Measurements from ENCODE around the gene GNAT3. TPM values are rescaled to one million over a fixed set of nuclear protein-coding genes. Genes with fewer than 3 reads are reported as not detected.

GNAT3 gene
- total RNA-seq (2022) (not detected in 2 replicates), Bru-seq, nascent RNA (percentile 1 among the genes with signal in this experiment), BruChase-seq, experiment 1, labeled RNA remaining after a 2-hour chase (not detected), BruChase-seq, experiment 2, labeled RNA remaining after a 6-hour chase (not detected)
- long read RNA-seq = 0 reads

DNA sequence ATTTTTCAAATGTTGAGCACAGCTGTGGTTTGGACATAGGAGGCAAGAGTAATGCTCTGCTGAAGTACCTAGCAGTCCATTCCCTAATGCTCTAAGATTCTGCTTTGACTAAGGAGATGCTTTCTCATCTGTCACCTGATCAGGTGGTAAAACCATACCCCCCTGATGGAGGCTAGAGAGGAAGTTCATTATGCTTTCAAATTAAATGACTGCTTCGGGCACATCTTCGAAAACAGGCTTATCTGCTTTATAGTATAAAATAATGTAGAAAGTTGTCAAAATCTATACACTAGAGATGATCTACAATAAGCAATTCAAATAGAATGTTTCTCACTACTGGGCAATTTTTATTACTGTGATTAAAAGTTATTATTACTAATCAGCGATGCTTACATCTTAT, at the start of gene GNAT3:
Gene GNAT3, minus strand, starts transcription at position 101 of the 400 bp plus-strand sequence. CDS start 138 bp downstream, outside the sequence.
- DNase-seq = no peak
- H3K9me3 Mint-ChIP-seq (ENCODE audit: unreplicated experiment) = no peaks in the 10 kb centered on the region
- Histone ChIP-seq H3K9me3 (no peaks in the 10 kb centered on the region), H3K4me1 (no peaks in the 10 kb centered on the region), H3K4me3 (ENCODE audit: low read depth, low read length) (no peak within 1 kb of the TSS), H3K36me3 (ENCODE audit: control insufficient read depth, insufficient read depth, low read length) (no peaks in the 10 kb centered on the region), H3K27me3 (replicated peaks; ENCODE audit: control insufficient read depth, insufficient read depth, low read length) (no peaks in the 10 kb centered on the region)
- POLR2A ChIA-PET = no interaction called here
- no peak within 1 kb of the TSS for H3K4me3 Mint-ChIP-seq (ENCODE audit: unreplicated experiment)
- no peak within 1 kb of the TSS for H3K27ac Mint-ChIP-seq (ENCODE audit: unreplicated experiment)
- BruUV-seq (replicated peaks) = no TSS peak
- CTCF ChIA-PET = no interaction called here
- H3K27me3 Mint-ChIP-seq (ENCODE audit: insufficient read depth, unreplicated experiment) = peaks cover 7% of the 10 kb centered on the region
- H3K4me1 Mint-ChIP-seq (ENCODE audit: low read depth, unreplicated experiment) = no peaks in the 10 kb centered on the region
- TF ChIP-seq, protein P1, sequence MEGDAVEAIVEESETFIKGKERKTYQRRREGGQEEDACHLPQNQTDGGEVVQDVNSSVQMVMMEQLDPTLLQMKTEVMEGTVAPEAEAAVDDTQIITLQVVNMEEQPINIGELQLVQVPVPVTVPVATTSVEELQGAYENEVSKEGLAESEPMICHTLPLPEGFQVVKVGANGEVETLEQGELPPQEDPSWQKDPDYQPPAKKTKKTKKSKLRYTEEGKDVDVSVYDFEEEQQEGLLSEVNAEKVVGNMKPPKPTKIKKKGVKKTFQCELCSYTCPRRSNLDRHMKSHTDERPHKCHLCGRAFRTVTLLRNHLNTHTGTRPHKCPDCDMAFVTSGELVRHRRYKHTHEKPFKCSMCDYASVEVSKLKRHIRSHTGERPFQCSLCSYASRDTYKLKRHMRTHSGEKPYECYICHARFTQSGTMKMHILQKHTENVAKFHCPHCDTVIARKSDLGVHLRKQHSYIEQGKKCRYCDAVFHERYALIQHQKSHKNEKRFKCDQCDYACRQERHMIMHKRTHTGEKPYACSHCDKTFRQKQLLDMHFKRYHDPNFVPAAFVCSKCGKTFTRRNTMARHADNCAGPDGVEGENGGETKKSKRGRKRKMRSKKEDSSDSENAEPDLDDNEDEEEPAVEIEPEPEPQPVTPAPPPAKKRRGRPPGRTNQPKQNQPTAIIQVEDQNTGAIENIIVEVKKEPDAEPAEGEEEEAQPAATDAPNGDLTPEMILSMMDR (IDR thresholded peaks at IDR 0.05; ENCODE audit: insufficient read depth in 1 of 2, low read depth in 1 of 2, low read length in 1 of 2, severe bottlenecking in 1 of 2, unreplicated experiment in 1 of 2) = no peak
- H3K36me3 Mint-ChIP-seq (ENCODE audit: insufficient read depth, unreplicated experiment) = no peaks in the 10 kb centered on the region
- intact Hi-C loops (cut with micrococcal nuclease; ENCODE audit: unreplicated experiment) = loop anchor here (5.0 kb wide), 1 partner anchor 150 kb away; no protein-coding TSS in a partner anchor

DNA sequence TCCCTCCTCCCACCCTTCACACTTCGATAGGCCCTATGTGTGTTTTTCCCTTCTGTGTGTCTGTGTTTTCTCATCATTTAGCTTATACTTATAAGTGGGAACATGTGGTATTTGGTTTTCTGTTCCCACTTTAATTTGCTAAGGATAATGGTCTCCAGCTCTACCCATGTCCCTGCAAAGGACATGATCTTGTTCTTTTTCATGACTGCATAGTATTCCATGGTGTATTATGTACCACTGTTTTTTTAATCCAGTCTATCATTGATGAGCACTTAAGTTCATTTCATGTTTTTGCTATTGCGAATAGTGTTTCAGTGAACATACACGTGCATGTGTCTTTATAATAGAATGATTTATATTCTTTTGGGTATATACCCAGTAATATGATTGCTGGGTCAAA, 46.3 kb upstream of the GNAT3 start:
- ChIA-PET POLR2A (no interaction called here), CTCF (no interaction called here)
- Mint-ChIP-seq H3K4me3 (ENCODE audit: unreplicated experiment) (no peak overlapping the region), H3K27me3 (ENCODE audit: insufficient read depth, unreplicated experiment) (peaks cover 4% of the 10 kb centered on the region), H3K9me3 (ENCODE audit: unreplicated experiment) (peaks cover 28% of the 10 kb centered on the region), H3K4me1 (ENCODE audit: low read depth, unreplicated experiment) (peaks cover 8% of the 10 kb centered on the region), H3K27ac (ENCODE audit: unreplicated experiment) (no peak overlapping the region), H3K36me3 (ENCODE audit: insufficient read depth, unreplicated experiment) (no peaks in the 10 kb centered on the region)
- Histone ChIP-seq H3K36me3 (ENCODE audit: control insufficient read depth, insufficient read depth, low read length) (no peaks in the 10 kb centered on the region), H3K9me3 (peaks cover 5% of the 10 kb centered on the region; the same call in 1 of the 2 replicates), H3K4me3 (ENCODE audit: low read depth, low read length) (no peak overlapping the region), H3K4me1 (peaks cover 6% of the 10 kb centered on the region; the same call in 1 of the 2 replicates), H3K27me3 (replicated peaks; ENCODE audit: control insufficient read depth, insufficient read depth, low read length) (no peaks in the 10 kb centered on the region)
- TF ChIP-seq, protein P1 (IDR thresholded peaks at IDR 0.05; ENCODE audit: insufficient read depth in 1 of 2, low read depth in 1 of 2, low read length in 1 of 2, severe bottlenecking in 1 of 2, unreplicated experiment in 1 of 2) = no peak
- no TSS peak for BruUV-seq (replicated peaks)
- no peak for DNase-seq
- intact Hi-C loops (cut with micrococcal nuclease; ENCODE audit: unreplicated experiment) = no loop called here

DNA sequence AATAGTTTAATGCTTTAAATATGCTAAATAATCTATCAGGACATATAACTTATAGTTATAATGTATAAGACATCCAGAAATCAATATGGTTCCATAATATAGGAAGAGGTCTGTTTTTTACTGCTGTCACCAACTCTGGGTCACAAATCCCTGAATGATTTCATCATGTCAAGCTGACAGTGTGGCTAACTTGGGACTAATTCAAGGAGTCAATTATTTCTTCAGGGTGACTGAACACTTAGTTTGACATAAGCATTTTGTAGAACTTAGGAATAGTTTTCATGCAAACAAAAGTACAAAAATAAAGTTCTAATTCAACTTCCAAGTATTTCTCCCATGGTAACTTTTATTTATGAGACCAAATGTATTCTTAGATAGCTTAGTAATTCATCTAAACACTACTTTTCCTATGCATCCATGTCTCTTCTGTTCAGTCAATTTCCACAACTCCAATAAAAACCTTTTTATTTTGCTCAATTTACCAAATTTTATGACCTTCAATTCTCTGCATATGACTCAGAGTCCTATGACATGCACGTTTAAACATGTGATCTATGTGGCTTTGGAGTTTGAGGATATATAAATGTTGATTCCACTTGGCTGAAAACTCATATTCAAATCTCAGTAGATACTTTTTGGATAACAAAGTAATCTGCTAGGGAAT, 40.3 kb upstream of the GNAT3 start:
- ChIA-PET CTCF (no interaction called here), POLR2A (no interaction called here)
- no TSS peak for BruUV-seq (replicated peaks)
- TF ChIP-seq, protein P1 (IDR thresholded peaks at IDR 0.05; ENCODE audit: insufficient read depth in 1 of 2, low read depth in 1 of 2, low read length in 1 of 2, severe bottlenecking in 1 of 2, unreplicated experiment in 1 of 2) = no peak
- Histone ChIP-seq H3K4me1 (no peaks in the 10 kb centered on the region), H3K4me3 (ENCODE audit: low read depth, low read length) (no peak overlapping the region), H3K36me3 (ENCODE audit: control insufficient read depth, insufficient read depth, low read length) (no peaks in the 10 kb centered on the region), H3K9me3 (no peaks in the 10 kb centered on the region), H3K27me3 (replicated peaks; ENCODE audit: control insufficient read depth, insufficient read depth, low read length) (no peaks in the 10 kb centered on the region)
- Mint-ChIP-seq H3K9me3 (ENCODE audit: unreplicated experiment) (no peaks in the 10 kb centered on the region), H3K36me3 (ENCODE audit: insufficient read depth, unreplicated experiment) (no peaks in the 10 kb centered on the region), H3K27ac (ENCODE audit: unreplicated experiment) (no peak overlapping the region), H3K4me1 (ENCODE audit: low read depth, unreplicated experiment) (no peaks in the 10 kb centered on the region), H3K4me3 (ENCODE audit: unreplicated experiment) (no peak overlapping the region), H3K27me3 (ENCODE audit: insufficient read depth, unreplicated experiment) (peaks cover 7% of the 10 kb centered on the region)
- DNase-seq = no peak
- intact Hi-C loops (cut with micrococcal nuclease; ENCODE audit: unreplicated experiment) = no loop called here
